Measurements from ENCODE around the gene GPAM.
A peak's percentile ranks its signal among the peaks of the same experiment; 100 is the strongest.
"Not testable (repeated sequence)": the region's sequence is repeated elsewhere in the genome, so short reads cannot be mapped to it uniquely, and the experiment has no call there.

Gene GPAM

GRCh38 chr10:112183329-112184051 lies at the start of gene GPAM:
Gene GPAM (minus strand): TSS chr10:112183765. CDS start chr10:112181784, 1,981 bp downstream.
- peak; percentile 83 for DNase-seq (ENCODE audit: low spot score)

- no peak for DNase-seq (ENCODE audit: low spot score)
Observed at GRCh38 chr10:112232670-112233069, 49.1 kb upstream of the GPAM start.

- DNase-seq (ENCODE audit: low spot score), result no peak
Observed at GRCh38 chr10:112231602-112232400, 48.2 kb upstream of the GPAM start.

- DNase-seq (ENCODE audit: low spot score), result no peak
Observed at GRCh38 chr10:112230325-112230988, 46.9 kb upstream of the GPAM start.

GRCh38 chr10:112229901-112230300 lies 46.3 kb upstream of the GPAM start:
- no peak for DNase-seq (ENCODE audit: low spot score)

- DNase-seq (ENCODE audit: low spot score), result no peak
Observed at GRCh38 chr10:112229096-112229495, 45.5 kb upstream of the GPAM start.

- DNase-seq (ENCODE audit: low spot score), result not testable (repeated sequence)
Observed at GRCh38 chr10:112228366-112229088, 45.0 kb upstream of the GPAM start.

- peak; percentile 35 for DNase-seq (ENCODE audit: low spot score)
Observed at GRCh38 chr10:112227331-112227987, 43.9 kb upstream of the GPAM start.

- DNase-seq (ENCODE audit: low spot score), result no peak
Observed at GRCh38 chr10:112226439-112227248, 43.1 kb upstream of the GPAM start.

GRCh38 chr10:112225771-112226438 lies 42.3 kb upstream of the GPAM start:
- DNase-seq (ENCODE audit: low spot score), result no peak

GRCh38 chr10:112224933-112225529 lies 41.5 kb upstream of the GPAM start:
- no peak for DNase-seq (ENCODE audit: low spot score)

GRCh38 chr10:112223725-112224124 lies 40.2 kb upstream of the GPAM start:
- DNase-seq (ENCODE audit: low spot score), result no peak

GRCh38 chr10:112222799-112223198 lies 39.2 kb upstream of the GPAM start:
- no peak for DNase-seq (ENCODE audit: low spot score)

GRCh38 chr10:112221545-112221944 lies 38.0 kb upstream of the GPAM start:
- no peak for DNase-seq (ENCODE audit: low spot score)

- DNase-seq (ENCODE audit: low spot score), result no peak
Observed at GRCh38 chr10:112218960-112219359, 35.4 kb upstream of the GPAM start.

GRCh38 chr10:112218036-112218390 lies 34.4 kb upstream of the GPAM start:
- no peak for DNase-seq (ENCODE audit: low spot score)

- DNase-seq (ENCODE audit: low spot score), result no peak
Observed at GRCh38 chr10:112217386-112218035, 33.9 kb upstream of the GPAM start.

GRCh38 chr10:112216966-112217365 lies 33.4 kb upstream of the GPAM start:
- no peak for DNase-seq (ENCODE audit: low spot score)

- no peak for DNase-seq (ENCODE audit: low spot score)
Observed at GRCh38 chr10:112216151-112216550, 32.6 kb upstream of the GPAM start.

Measured in SW480 (cell line).